Measurements from ENCODE around the gene LCMT2.

The LCMT2 gene

GRCh38 chr15:43275740-43276562 lies 54.4 kb downstream of the LCMT2 start:
- DNase-seq (ENCODE audit: low spot score) = no peak

- no peak for DNase-seq (ENCODE audit: low spot score)
These were observed 56.2 kb downstream of the LCMT2 start for GRCh38 chr15:43274136-43274535.

Data from ecto neural progenitor cell (in vitro differentiated cells).